GM18870 (cell line): ENCODE data around the gene DRC7.

Experiments
- ATAC-seq: cut with Tn5 transposase; IDR thresholded peaks from one replicate; pipeline ENCODE4 v1.9.1; 2021; ENCODE audit warnings: moderate library complexity; ENCODE audit not compliant: unreplicated experiment

The DRC7 gene, protein sequence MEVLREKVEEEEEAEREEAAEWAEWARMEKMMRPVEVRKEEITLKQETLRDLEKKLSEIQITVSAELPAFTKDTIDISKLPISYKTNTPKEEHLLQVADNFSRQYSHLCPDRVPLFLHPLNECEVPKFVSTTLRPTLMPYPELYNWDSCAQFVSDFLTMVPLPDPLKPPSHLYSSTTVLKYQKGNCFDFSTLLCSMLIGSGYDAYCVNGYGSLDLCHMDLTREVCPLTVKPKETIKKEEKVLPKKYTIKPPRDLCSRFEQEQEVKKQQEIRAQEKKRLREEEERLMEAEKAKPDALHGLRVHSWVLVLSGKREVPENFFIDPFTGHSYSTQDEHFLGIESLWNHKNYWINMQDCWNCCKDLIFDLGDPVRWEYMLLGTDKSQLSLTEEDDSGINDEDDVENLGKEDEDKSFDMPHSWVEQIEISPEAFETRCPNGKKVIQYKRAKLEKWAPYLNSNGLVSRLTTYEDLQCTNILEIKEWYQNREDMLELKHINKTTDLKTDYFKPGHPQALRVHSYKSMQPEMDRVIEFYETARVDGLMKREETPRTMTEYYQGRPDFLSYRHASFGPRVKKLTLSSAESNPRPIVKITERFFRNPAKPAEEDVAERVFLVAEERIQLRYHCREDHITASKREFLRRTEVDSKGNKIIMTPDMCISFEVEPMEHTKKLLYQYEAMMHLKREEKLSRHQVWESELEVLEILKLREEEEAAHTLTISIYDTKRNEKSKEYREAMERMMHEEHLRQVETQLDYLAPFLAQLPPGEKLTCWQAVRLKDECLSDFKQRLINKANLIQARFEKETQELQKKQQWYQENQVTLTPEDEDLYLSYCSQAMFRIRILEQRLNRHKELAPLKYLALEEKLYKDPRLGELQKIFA

DNA sequence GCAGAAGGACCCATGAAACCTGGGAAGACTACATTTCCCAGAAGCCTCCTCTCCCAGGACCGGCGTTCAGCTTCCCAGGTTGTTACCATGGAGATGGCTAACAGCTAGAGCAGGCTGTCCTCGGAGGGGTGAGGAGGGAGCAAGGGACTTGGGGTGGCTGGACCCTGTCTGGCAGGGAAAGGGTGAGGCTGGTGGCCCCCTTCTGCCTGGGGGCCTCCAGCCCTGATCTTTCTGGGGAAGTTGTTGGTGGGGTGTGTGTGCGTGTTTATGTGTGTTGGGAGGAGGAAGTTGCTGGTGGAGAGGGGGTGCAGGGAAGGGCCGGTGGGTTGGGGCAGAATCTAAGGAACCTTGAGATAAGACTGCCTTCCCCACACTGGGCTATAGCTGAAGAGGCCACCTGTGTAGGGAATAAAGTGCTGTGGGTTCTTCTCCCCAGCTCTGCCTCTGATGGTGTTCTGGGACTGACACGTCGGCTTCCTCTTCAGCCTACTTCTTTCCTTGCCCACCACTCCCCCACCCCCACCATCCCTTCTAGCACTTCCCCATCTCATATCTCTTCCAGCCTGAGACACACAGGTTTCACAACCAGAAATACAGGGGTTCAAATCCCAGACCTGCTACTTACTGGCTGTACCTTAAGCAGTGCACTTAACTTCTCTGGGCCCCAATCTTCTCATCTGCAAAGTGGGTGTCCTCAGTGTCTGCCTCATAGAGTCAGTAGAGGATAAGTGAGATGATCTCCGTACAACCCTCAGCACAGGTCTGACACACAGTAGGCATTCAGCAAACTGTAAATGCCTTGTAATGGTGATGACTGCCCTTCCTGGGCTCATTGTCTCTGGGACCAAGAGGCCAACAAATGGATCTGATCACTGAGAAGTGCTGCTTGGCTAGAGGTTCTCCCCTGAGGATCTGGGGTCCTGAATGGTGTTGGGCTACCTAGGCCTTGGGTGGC is at the start of gene DRC7:
Gene DRC7 (plus strand): TSS at position 82 of the 955 bp plus-strand sequence. CDS start 3,144 bp downstream, outside the sequence.
- no peak for ATAC-seq

DNA sequence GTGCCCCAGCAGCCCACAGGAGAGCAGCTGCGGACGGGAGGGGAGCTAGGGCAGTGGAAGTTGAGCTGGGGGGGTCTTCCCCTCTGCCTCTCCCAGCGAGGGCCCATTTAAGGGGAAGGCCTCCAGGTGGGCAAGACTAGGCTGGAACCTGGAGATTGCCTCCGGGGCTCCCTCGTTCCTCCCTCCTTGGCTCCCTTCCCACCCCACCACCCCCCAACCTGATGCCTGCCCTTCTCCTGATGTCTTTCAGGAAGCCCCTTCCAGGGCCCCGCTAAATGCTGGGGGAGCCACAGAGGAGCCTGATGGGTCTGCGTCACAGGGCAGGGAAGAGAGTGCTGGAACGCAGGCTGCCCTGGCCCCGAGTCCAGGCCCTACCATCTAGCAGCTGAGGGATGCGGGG is 49.4 kb upstream of the DRC7 start:
- ATAC-seq: no peak

DNA sequence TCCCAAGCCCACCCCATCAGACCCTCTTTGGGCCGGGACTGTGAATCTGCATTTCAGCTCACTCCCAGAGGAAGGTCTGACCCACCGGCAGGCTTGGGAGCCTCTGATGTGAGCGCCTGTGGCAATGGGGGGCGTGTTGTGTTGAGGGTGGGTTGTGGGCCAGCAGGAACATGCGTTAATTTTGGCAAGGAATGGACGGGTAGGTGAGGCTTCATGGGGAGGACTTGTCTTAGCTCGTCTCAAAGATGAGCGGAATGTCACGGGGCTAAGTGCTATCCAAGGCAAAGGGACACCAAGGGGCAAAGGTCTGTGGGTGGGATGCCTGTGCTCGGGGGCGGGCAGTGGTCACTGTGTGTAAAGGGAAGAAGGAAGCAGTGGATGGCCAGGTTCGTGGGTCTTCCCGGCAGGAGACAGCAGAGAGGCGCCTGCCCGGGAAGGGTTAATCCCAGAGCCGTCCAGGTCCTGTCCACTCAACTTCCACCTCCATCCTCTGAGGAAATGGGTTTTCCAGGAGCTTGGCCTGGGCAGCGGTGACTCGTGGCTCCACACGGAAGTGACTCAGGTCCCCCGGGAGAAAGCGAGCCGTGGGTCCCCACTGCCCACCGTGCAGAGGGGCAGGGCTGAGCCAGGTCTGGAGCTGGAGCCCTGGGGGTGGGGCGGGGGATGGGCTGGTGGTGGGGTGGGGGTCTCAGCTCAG is 48.8 kb upstream of the DRC7 start:
- no peak for ATAC-seq

DNA sequence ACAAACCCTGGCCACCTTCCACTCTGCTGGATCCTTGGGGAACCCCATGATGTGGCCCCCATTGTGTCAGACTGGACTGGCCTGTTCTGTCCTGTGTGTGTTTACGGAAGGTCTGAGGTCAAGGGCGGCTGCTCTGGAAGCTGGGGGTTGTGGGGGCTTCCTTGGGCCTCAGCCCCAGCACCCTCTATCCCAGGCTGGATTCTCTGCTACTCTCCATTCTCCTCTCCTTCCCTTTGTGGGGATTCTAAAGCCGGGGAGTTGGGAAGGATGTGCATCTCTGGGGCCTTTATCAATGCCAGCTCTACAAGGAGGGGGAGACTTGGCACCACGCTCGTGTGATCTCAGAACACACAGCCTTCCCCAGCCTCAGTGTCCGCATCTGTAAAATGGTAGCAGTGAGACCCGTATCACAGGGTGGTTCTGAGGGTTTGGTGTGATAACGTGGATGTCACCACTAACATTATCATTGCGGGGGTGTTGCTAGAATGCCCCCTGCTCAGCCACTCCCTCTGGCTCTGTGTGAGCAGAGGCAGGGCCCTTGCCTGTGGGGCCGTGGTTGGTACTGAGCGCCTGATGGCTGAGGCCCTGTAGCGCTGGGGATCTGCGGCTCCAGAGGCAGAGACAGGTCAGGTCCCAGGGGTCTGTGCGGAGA is 48.1 kb upstream of the DRC7 start:
- ATAC-seq: no peak

DNA sequence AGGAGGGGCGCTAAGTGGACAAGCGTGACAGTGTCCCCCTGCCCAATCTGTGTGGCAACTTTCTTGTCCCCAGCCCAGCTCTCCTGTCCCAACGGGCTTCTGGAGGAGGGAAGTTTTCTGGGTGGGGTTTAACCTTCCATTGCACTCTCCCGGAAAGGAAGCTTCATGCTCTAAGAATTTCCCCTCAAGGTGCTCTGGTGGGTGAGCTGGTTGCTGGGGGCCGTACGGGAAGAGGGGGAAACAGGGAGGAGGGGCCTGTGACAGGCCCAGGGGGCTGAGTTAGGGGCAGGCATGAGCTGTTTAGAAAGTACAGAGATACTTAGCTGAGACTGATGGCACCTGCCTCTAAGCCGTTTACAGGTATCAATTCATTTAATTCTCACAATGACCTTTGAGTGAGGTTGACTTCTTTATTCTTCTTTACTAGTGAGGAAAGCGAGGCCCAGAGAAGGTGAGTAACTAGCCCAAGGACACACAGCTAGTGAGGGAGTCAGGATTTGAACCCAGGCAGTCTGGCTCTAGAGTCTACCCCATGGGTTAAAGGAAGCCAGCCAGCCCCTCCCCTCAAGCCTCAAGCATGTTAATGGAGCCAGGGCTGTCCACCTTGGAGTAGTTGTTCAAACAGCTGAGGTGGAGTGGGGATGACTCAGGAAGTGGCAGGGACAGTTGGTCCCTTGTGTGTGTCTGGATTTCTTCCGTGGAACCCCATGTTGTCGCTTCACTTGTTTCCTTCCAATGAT is 47.3 kb upstream of the DRC7 start:
- no peak for ATAC-seq

DNA sequence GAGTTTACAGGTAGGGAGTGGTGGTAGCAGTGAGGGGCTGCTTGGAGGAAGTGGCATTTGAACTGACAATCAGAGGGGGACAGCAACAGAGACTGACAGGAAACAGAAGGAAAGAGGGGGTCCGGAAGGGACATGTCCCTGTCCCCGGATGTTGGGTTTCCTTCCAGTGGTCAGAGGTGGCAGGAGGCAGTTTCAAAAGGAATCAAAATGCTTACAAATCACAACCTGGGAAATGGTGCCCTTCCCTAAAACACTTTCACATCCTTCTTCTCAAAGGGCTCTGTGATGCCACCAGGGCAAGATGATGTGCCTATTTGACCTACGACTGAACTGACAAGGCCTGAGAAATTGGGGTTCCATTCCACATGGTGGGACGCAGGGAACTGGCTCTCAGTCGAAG is 46.5 kb upstream of the DRC7 start:
- no peak for ATAC-seq

DNA sequence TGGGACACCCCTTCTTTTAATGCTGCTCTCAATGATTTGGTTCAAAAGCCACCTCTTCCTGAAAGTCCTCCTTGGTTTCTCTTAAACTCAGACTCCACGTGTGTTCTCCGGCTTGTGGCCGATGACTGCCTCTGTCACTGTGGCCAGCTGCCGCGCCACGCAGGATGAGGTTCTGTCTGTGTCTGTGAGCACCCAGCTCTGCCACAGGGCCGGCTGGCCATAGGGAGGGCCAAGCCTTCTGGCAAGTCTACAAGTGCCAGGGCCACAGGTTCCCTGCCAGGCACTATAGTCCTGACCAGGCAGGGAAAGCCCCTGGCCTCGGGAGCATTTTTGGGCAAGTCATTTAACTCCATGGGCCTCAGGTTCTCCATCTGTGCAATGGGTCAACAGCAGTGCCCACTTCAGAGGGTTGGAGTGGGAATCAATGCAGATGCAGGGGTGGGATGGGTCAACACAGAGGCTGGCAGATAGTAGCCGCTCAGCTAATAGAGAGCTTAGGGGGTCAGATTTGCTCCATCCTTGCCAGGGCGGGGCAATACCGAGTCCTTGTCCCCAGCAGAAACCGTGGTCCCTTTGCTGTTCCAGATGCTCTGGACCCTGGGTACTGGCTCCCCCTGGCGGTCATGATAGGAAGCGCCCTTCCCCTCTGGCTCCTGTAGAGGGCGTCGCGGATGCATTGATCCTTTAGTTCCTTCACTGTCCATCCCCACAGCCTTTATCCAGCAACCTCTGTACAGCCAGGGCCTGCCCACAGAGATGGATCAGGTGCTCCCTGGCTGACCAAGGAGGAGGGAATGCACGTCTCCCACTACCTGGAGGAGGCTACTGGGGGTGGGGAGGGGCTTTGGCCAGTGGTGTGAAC is 45.8 kb upstream of the DRC7 start:
- no peak for ATAC-seq

DNA sequence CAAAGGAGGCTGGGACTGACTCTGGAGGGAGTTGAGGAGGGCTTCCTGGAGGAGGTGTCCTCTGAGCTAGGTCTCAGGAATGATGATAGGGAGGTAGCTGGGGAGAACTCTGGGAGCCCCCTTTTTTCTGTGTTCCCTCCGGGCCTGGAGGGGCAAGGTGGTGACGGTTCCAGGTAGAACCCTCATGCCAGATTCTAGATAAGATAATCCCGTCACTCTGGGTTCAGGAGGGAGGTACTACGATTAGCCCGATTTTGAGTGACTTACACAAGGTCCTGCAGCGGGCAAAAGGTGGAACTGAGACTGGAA is 45.2 kb upstream of the DRC7 start:
- no peak for ATAC-seq

DNA sequence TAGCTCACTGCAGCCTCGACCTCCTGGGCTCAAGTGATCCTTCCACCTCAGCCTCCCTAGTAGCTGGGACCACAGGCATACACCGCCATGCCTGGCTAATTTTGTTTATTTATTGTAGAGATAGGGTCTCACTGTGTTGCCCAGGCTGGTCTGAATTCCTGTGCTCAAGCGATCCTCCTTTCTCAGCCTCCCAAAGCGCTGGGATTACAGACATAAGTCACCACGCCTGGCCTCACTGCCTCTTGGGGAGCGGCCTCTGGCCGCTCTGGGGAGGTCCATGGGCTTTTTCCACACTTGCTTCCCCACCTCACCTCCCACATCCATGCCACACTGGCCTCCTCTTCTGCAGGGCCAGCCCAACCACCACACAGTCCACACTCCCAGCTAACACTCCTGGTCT is 44.8 kb upstream of the DRC7 start:
- no peak for ATAC-seq

DNA sequence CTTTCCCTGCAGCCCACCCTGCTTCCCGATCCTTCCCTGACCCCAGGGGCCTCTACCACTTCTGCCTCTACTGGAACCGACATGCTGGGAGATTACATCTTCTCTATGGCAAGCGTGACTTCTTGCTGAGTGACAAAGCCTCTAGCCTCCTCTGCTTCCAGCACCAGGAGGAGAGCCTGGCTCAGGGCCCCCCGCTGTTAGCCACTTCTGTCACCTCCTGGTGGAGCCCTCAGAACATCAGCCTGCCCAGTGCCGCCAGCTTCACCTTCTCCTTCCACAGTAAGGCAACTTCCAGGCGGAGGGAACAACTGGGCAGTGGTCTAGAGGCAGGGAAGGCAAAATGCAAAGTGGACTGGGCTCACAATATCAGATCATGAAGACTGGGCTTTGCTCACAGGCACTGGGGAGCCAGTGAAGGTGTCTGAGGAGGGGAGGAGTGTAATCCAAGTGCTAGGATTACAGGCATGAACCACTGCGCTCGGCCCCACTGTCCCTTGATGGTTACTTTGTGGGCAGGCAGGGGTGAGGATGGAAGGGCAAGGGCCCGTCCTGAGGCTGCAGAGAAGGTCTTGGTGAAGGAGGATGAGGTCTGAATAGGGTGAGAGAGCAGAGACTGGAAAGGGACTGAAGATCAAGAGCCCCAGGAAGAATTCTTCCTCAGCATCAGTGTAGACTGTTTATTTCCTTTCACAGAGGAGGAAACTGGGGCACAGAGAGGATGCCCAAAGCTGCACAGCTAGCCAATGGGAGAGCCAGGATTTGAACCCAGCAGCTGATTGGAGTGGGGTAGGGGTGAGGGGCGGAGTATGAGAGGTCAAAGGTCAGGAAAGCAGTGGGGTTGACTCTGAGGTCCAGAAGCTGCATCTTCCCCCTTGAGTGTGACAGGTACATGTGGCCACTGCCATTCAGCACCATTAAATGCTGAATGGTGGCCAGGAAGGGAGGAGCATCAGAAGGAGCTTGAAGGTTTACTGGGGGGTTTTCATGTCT is 43.0 kb upstream of the DRC7 start:
- ATAC-seq: no peak

DNA sequence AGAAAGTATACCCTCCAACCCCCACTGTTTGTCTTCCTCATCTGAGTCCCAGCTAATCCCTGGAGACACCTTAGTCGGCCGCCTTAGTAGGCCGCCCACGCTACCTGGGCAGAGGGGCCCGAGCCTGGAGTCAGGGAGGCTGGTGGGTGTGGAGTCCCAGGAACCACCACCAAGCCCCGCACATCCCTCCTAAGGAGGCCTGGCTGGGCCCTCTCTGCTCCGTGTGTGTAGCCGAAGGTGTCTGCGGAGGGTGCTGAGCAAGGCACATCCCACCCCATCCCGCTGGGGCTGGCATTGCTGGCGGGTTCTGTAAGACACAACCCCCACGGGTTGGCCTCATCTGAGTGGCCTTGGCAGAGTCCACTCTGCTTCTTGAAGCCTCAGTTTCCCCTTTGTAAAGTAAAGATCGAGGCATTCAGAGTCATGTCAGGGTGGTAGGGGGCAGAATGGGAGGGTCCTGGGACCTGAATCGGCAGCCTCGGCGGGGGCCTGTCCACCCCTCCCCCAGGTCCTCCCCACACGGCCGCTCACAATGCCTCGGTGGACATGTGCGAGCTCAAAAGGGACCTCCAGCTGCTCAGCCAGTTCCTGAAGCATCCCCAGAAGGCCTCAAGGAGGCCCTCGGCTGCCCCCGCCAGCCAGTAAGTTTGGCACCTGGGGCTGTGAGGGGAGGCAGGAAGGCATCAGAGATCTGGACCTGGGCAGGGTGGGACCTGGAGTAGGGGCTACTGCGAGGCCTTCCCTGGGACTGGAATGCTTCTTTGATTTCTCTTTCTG is 41.7 kb upstream of the DRC7 start:
- no peak for ATAC-seq

DNA sequence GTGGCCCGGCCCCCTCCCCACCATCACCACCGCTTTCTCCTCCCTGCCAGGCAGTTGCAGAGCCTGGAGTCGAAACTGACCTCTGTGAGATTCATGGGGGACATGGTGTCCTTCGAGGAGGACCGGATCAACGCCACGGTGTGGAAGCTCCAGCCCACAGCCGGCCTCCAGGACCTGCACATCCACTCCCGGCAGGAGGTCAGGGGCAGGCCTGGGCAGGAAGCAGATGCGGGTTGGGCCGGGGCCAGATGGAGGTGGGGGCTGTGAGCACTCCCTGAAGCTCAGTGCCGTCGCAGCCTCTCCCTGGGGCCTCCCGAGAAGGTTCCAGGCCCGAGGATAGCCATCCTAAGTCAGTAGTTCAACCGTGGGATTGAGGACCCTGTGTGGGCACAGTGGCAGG is 40.7 kb upstream of the DRC7 start:
- no peak for ATAC-seq

DNA sequence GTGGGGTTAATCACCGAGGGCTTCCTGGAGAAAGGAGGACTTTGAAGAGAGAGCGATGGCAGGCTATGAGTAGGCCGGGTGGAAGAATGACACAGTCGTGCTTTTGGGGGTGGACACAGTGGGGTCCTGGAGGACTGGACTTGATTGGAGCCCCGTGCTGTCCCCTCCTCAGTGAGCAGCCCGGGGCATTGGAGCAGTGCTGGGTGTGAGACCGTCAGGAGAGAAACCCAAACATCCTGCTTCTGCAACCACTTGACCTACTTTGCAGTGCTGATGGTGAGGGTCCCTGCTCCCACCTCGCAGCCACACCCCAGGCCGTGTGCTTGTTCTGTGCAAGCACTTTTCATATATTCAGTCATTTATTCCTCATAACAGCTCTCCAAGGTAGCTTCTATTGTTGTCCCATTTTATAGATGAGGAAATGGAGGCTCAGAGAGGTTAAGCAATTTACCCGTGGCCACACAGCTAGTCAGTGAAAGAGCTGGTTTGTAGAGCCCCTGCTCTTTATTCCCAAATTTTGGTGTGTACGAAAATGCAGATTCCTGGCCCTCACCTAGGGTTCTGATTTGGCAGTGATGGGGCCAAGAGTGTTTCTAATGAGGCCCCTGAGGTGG is 38.2 kb upstream of the DRC7 start:
- no peak for ATAC-seq

DNA sequence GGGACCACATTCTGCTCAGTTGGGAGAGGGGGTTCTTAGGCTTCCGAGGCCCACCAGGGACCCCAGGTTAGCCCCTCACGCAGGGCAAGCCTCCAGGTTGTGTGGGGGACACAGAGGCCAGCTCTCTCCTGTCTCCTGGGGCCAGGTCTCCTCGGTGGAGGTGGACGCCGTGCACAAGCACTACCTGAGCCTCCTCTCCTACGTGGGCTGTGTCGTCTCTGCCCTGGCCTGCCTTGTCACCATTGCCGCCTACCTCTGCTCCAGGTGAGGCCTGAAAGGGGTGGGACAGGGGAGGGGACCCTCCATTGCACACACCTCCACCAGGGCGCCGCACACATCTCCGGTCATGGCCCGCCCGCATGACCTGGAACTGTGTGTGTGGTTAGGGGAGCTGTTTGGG is 37.4 kb upstream of the DRC7 start:
- ATAC-seq: no peak

DNA sequence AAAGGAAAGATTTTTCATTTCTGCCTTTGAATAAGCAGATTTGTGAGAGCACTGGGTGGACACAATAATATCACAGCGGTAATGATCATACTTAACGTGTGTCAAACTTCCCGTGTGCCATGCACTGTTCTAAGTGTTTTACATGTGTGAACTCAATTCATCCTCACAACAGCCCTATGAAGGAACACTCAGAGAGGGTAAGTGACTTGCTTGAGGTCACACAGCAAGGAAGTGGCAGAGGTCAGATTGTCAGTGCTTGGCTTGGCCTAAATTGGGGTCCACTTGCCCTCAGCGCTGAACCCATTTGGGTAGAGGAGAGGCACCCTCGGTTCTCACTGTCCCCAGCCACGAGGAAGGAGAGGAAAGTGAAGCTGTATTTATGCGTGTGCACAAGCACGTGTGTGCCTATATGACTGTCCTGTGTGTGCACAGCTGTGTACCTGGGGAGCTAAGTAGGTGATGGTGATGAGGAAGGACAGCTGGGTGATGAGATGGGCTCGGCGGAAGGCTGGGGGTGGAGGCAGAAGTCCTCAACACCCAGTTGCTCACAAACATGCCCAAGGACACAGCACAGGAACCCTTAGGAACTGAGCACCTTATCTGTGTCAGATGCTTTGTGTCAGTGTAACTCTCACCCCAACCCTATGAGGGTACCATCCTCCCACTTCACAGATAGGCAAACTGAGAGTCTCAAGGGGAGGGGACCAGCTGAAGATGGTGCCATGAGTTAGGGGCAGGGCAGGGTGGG is 36.3 kb upstream of the DRC7 start:
- no peak for ATAC-seq
